ENCODE measurements around the gene SLC13A5.

The SLC13A5 gene

GRCh38 chr17:6636105-6636504, 77.1 kb downstream of the SLC13A5 start:
- H3K36me3 ChIP-seq (ENCODE audit: control insufficient read depth in 2 of 2, insufficient read depth in 2 of 2, low read length in 2 of 2) = peaks cover 9 to 24% of the 10 kb centered on the region in 2 donors
- no peak overlapping the region for H3K27ac ChIP-seq (ENCODE audit: low read depth in 2 of 2, low read length in 2 of 2)
- H3K9me3 ChIP-seq (ENCODE audit: control insufficient read depth in 2 of 2, low read length in 2 of 2) = no peaks in the 10 kb centered on the region
- no peak overlapping the region for H3K4me3 ChIP-seq (ENCODE audit: low read length in 2 of 2)
- H3K4me1 ChIP-seq (ENCODE audit: control insufficient read depth in 2 of 2, insufficient read depth in 2 of 2, low read length in 2 of 2) = peaks cover 13 to 18% of the 10 kb centered on the region in 2 donors
- no peak overlapping the region for H3K9ac ChIP-seq (ENCODE audit: low read depth in 1 of 2, low read length in 2 of 2)
- no peaks in the 10 kb centered on the region for H3K27me3 ChIP-seq (ENCODE audit: control insufficient read depth in 2 of 2, insufficient read depth in 2 of 2, low read length in 2 of 2)

Measured in mucosa of rectum (tissue), 2 donors.